Naive thymus-derived CD8-positive, alpha-beta T cell (primary cell): ENCODE data around the gene YLPM1. TPM values are rescaled to one million over a fixed set of nuclear protein-coding genes. Genes with fewer than 3 reads are reported as not detected.

Source experiments
- ATAC-seq, 2 donors: fragments of 150-1000 bp; cut with Tn5 transposase in 1 of 2; sonication (Bioruptor Pico), chemical (Tn5 transposase) in 1 of 2; 1 replicate in 1 of 2; 2 replicates in 1 of 2; pipeline ENCODE4 v1.10.0; 2021; ENCODE audit warnings: mild to moderate bottlenecking in 2 of 2, moderate library complexity in 2 of 2
- POLR2A ChIA-PET: fragments of 350-600 bp; sonication (Branson Sonifier 250); formaldehyde crosslinking; loops from one replicate; lab custom pipeline; 2021; ENCODE audit warnings: antibody characterized with exemption; lab: Charles Lee
- DNase-seq, 10 donors: peaks; one replicate each; pipeline versions ENCODE4 v3.0.0 to v3.0.0-alpha.2; 2020 to 2022
- H3K27ac Mint-ChIP-seq, 10 donors: one replicate each; pipeline ENCODE4 v1.8.0; 2020 to 2022; ENCODE audit warnings: mild to moderate bottlenecking in 10 of 10, mixed read lengths in 10 of 10, moderate library complexity in 4 of 10, inconsistent platforms in 1 of 10
- H3K27me3 Mint-ChIP-seq, 5 donors: one replicate each; pipeline ENCODE4 v1.8.0; 2021 to 2022; ENCODE audit warnings: mixed read lengths in 5 of 5
- H3K36me3 Mint-ChIP-seq, 3 donors: one replicate each; pipeline ENCODE4 v1.8.0; 2020 to 2022; ENCODE audit warnings: mixed read lengths in 3 of 3, mild to moderate bottlenecking in 2 of 3, inconsistent platforms in 1 of 3
- H3K4me1 Mint-ChIP-seq, 4 donors: one replicate each; pipeline ENCODE4 v1.8.0; 2021 to 2022; ENCODE audit warnings: mixed read lengths in 4 of 4
- H3K4me3 Mint-ChIP-seq, 10 donors: one replicate each; pipeline ENCODE4 v1.8.0; 2020 to 2022; ENCODE audit warnings: mild to moderate bottlenecking in 10 of 10, mixed read lengths in 10 of 10, moderate library complexity in 6 of 10, inconsistent platforms in 1 of 10
- H3K9me3 Mint-ChIP-seq, 9 donors: one replicate each; pipeline ENCODE4 v1.8.0; 2020 to 2022; ENCODE audit warnings: mixed read lengths in 9 of 9, mild to moderate bottlenecking in 3 of 9, inconsistent platforms in 1 of 9, moderate library complexity in 1 of 9
- polyA plus RNA-seq, 3 donors: library from polyadenylated mRNA; unstranded; fragments of 300-500 nt; fragmentation: Illumina TruSeq; gene quantifications; one replicate each; pipeline ENCODE4 v1.2.3, GENCODE V29; 2021
- total RNA-seq, 8 experiments: library from RNA in 2 of 8; stranded (reverse) in 2 of 8; gene quantifications; one replicate each; pipeline ENCODE4 v1.2.3 and lab custom pipeline; 2021 to 2026

Gene YLPM1
- total and polyA plus RNA-seq, 5 experiments from 2014 or later, result 6.5 to 113 (median 23.0) TPM

GRCh38 chr14:74846968-74847665 is 84.0 kb downstream of the YLPM1 start:
- H3K27ac Mint-ChIP-seq, result peak overlapping the region in 1 of 10 donors; percentile 6
- POLR2A ChIA-PET, result interaction anchor here (0.7 to 1.4 kb wide), 2 partner anchors 9 to 11 kb away, joined by 3 to 4 read pairs; no protein-coding TSS in a partner anchor
- H3K4me3 Mint-ChIP-seq, result no peak overlapping the region
- no peaks in the 10 kb centered on the region for H3K9me3 Mint-ChIP-seq
- H3K27me3 Mint-ChIP-seq, result no peaks in the 10 kb centered on the region
- ATAC-seq (no peak), DNase-seq (no peak)
- peaks cover 5 to 17% (median 15%) of the 10 kb centered on the region in 4 donors for H3K4me1 Mint-ChIP-seq
- peaks cover 0 to 7% (median 0%) of the 10 kb centered on the region in 3 donors for H3K36me3 Mint-ChIP-seq

GRCh38 chr14:74848768-74849167 is 85.7 kb downstream of the YLPM1 start:
- Mint-ChIP-seq H3K4me3 (no peak overlapping the region), H3K36me3 (peaks cover 0 to 7% (median 0%) of the 10 kb centered on the region in 3 donors), H3K27me3 (no peaks in the 10 kb centered on the region), H3K9me3 (no peaks in the 10 kb centered on the region), H3K4me1 (peaks cover 12 to 21% (median 16%) of the 10 kb centered on the region in 4 donors), H3K27ac (no peak overlapping the region)
- DNase-seq, result no peak
- POLR2A ChIA-PET, result interaction anchor here (0.6 to 1.5 kb wide), 4 partner anchors 10 to 86 kb away, joined by 3 to 6 read pairs (median 4); no protein-coding TSS in a partner anchor
- ATAC-seq, result no peak

GRCh38 chr14:74852922-74853530 is 89.9 kb downstream of the YLPM1 start:
- POLR2A ChIA-PET, result interaction anchor here (1.0 to 1.4 kb wide), 5 partner anchors 15 to 61 kb away, joined by 3 to 9 read pairs (median 3); no protein-coding TSS in a partner anchor
- Mint-ChIP-seq H3K27me3 (no peaks in the 10 kb centered on the region), H3K27ac (peak overlapping the region in 9 of 10 donors; percentile 5 to 84 (median 61)), H3K36me3 (peaks cover 0 to 4% (median 3%) of the 10 kb centered on the region in 3 donors), H3K9me3 (no peaks in the 10 kb centered on the region), H3K4me3 (peak overlapping the region in 3 of 10 donors; percentile 15 to 21 (median 16)), H3K4me1 (peaks cover 16 to 35% (median 31%) of the 10 kb centered on the region in 4 donors)
- ATAC-seq (peak; percentile 32 to 44), DNase-seq (no peak)

- ATAC-seq (peak; percentile 58 to 67), DNase-seq (no peak)
- Mint-ChIP-seq H3K27me3 (no peaks in the 10 kb centered on the region), H3K4me3 (peak overlapping the region in 4 of 10 donors; percentile 14 to 37 (median 18)), H3K4me1 (peaks cover 18 to 35% (median 31%) of the 10 kb centered on the region in 4 donors), H3K27ac (peak overlapping the region in 9 of 10 donors; percentile 38 to 86 (median 61)), H3K36me3 (peaks cover 0 to 4% (median 3%) of the 10 kb centered on the region in 3 donors), H3K9me3 (no peaks in the 10 kb centered on the region)
- POLR2A ChIA-PET, result interaction anchor here (0.7 to 1.4 kb wide), 4 partner anchors 14 to 62 kb away, joined by 3 to 9 read pairs (median 3); no protein-coding TSS in a partner anchor
Measured at GRCh38 chr14:74853581-74853980, 90.5 kb downstream of the YLPM1 start.

GRCh38 chr14:74855021-74855420 is 91.9 kb downstream of the YLPM1 start:
- POLR2A ChIA-PET, result interaction anchor here (0.7 to 1.0 kb wide), 3 partner anchors 12 to 27 kb away, joined by 3 to 4 read pairs (median 4); partner anchors contain the start of gene DLST
- no peak for ATAC-seq
- H3K9me3 Mint-ChIP-seq, result no peaks in the 10 kb centered on the region

GRCh38 chr14:74855945-74856344 is 92.8 kb downstream of the YLPM1 start:
- POLR2A ChIA-PET, result interaction anchor here (1.0 to 2.5 kb wide), 2 partner anchors 12 to 49 kb away, joined by 4 to 6 read pairs; no protein-coding TSS in a partner anchor
- Mint-ChIP-seq H3K4me1 (peaks cover 17 to 39% (median 32%) of the 10 kb centered on the region in 4 donors), H3K27ac (peak overlapping the region in 3 of 10 donors; percentile 12 to 61 (median 55)), H3K36me3 (peaks cover 0 to 4% (median 3%) of the 10 kb centered on the region in 3 donors), H3K27me3 (no peaks in the 10 kb centered on the region), H3K9me3 (no peaks in the 10 kb centered on the region), H3K4me3 (no peak overlapping the region)
- ATAC-seq (no peak), DNase-seq (no peak)

More at GRCh38 chr14:74855021-74855420, 91.9 kb downstream of the YLPM1 start:
- no peak for DNase-seq
- H3K36me3 Mint-ChIP-seq, result peaks cover 0 to 4% (median 3%) of the 10 kb centered on the region in 3 donors
- no peaks in the 10 kb centered on the region for H3K27me3 Mint-ChIP-seq
- peak overlapping the region in 1 of 10 donors; percentile 29 for H3K27ac Mint-ChIP-seq
- no peak overlapping the region for H3K4me3 Mint-ChIP-seq
- H3K4me1 Mint-ChIP-seq, result peaks cover 17 to 35% (median 31%) of the 10 kb centered on the region in 4 donors

- Mint-ChIP-seq H3K4me1 (peaks cover 17 to 41% (median 32%) of the 10 kb centered on the region in 4 donors), H3K9me3 (no peaks in the 10 kb centered on the region), H3K4me3 (no peak overlapping the region), H3K27me3 (no peaks in the 10 kb centered on the region), H3K36me3 (peaks cover 0 to 4% (median 3%) of the 10 kb centered on the region in 3 donors), H3K27ac (peak overlapping the region in 2 of 10 donors; percentile 12 to 61)
- DNase-seq, result no peak
- POLR2A ChIA-PET, result interaction anchor here (2.5 kb wide), 1 partner anchor 49 kb away, joined by 6 read pairs; no protein-coding TSS in a partner anchor
- ATAC-seq, result no peak
Measured at GRCh38 chr14:74856366-74856765, 93.2 kb downstream of the YLPM1 start.

GRCh38 chr14:74858022-74858421 is 94.9 kb downstream of the YLPM1 start:
- POLR2A ChIA-PET, result interaction anchor here (0.8 to 1.0 kb wide), 2 partner anchors 12 to 13 kb away, joined by 3 to 4 read pairs; no protein-coding TSS in a partner anchor
- ATAC-seq, result no peak

GRCh38 chr14:74859757-74860552 is 96.8 kb downstream of the YLPM1 start:
- ATAC-seq, result no peak
- H3K9me3 Mint-ChIP-seq, result no peaks in the 10 kb centered on the region
- H3K27ac Mint-ChIP-seq, result peak overlapping the region in 1 of 10 donors; percentile 32
- DNase-seq, result no peak
- no peak overlapping the region for H3K4me3 Mint-ChIP-seq
- peaks cover 0 to 5% (median 4%) of the 10 kb centered on the region in 3 donors for H3K36me3 Mint-ChIP-seq
- H3K4me1 Mint-ChIP-seq, result peaks cover 4 to 21% (median 15%) of the 10 kb centered on the region in 4 donors
- no peaks in the 10 kb centered on the region for H3K27me3 Mint-ChIP-seq
- POLR2A ChIA-PET, result interaction anchor here (0.8 to 6.1 kb wide), 8 partner anchors 16 to 144 kb away, joined by 3 to 59 read pairs (median 6); partner anchors contain the start of genes DLST and PROX2

More at GRCh38 chr14:74858022-74858421, 94.9 kb downstream of the YLPM1 start:
- Mint-ChIP-seq H3K9me3 (no peaks in the 10 kb centered on the region), H3K4me3 (no peak overlapping the region), H3K4me1 (peaks cover 16 to 32% (median 25%) of the 10 kb centered on the region in 4 donors), H3K27ac (peak overlapping the region in 1 of 10 donors; percentile 55), H3K36me3 (peaks cover 0 to 4% (median 3%) of the 10 kb centered on the region in 3 donors), H3K27me3 (no peaks in the 10 kb centered on the region)
- DNase-seq, result no peak

- H3K27me3 Mint-ChIP-seq, result no peaks in the 10 kb centered on the region
- POLR2A ChIA-PET, result interaction anchor here (0.6 to 6.1 kb wide), 12 partner anchors 15 to 143 kb away, joined by 3 to 59 read pairs (median 4); partner anchors contain the start of genes DLST, PROX2 and YLPM1
- peak overlapping the region in 2 of 10 donors; percentile 19 to 40 for H3K27ac Mint-ChIP-seq
- peaks cover 3 to 18% (median 12%) of the 10 kb centered on the region in 4 donors for H3K4me1 Mint-ChIP-seq
- peak; percentile 87 to 94 for ATAC-seq
- no peak overlapping the region for H3K4me3 Mint-ChIP-seq
- peaks cover 0 to 3% (median 0%) of the 10 kb centered on the region in 3 donors for H3K36me3 Mint-ChIP-seq
- peak; percentile 76 to 95 (median 88) for DNase-seq
- H3K9me3 Mint-ChIP-seq, result no peaks in the 10 kb centered on the region
Measured at GRCh38 chr14:74860899-74861733, 98.0 kb downstream of the YLPM1 start.

- Mint-ChIP-seq H3K4me3 (no peak overlapping the region), H3K9me3 (no peaks in the 10 kb centered on the region), H3K4me1 (peaks cover 9 to 22% (median 14%) of the 10 kb centered on the region in 4 donors), H3K27ac (no peak overlapping the region), H3K36me3 (peaks cover 0 to 2% (median 0%) of the 10 kb centered on the region in 3 donors), H3K27me3 (no peaks in the 10 kb centered on the region)
- ATAC-seq (no peak), DNase-seq (no peak)
- POLR2A ChIA-PET, result interaction anchor here (2.8 to 6.1 kb wide), 3 partner anchors 14 to 44 kb away, joined by 13 to 59 read pairs (median 58); partner anchors contain the start of genes DLST and PROX2
Measured at GRCh38 chr14:74861734-74862090, 98.6 kb downstream of the YLPM1 start.
